GM19023 (cell line): ENCODE measurements around the gene DRD4.

Experiments used
- ATAC-seq: cut with Tn5 transposase; IDR thresholded peaks from one replicate; pipeline ENCODE4 v1.9.1; 2021; ENCODE audit warnings: mild to moderate bottlenecking, moderate library complexity; ENCODE audit not compliant: unreplicated experiment

The DRD4 gene

DNA sequence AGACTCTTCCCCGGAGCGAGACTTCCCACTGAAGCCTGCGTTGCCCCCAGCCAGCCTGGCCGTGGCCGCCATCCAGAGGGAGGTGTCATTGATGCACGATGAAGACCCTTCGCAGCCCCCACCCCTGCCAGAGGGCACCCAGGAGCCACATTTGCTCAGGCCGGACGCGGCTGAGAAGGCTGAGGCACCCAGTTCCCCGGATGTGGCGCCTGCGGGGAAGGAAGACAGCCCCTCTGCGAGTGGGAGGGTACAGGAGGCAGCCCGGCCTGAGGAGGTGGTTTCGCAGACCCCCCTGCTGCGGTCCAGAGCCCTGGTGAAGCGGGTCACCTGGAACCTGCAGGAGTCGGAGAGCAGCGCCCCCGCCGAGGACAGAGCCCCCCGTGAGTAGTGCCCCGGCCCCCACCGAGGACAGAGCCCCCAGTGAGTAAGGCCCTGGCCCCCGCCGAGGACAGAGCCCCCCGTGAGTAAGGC is 27.7 kb upstream of the DRD4 start:
- ATAC-seq: no peak

DNA sequence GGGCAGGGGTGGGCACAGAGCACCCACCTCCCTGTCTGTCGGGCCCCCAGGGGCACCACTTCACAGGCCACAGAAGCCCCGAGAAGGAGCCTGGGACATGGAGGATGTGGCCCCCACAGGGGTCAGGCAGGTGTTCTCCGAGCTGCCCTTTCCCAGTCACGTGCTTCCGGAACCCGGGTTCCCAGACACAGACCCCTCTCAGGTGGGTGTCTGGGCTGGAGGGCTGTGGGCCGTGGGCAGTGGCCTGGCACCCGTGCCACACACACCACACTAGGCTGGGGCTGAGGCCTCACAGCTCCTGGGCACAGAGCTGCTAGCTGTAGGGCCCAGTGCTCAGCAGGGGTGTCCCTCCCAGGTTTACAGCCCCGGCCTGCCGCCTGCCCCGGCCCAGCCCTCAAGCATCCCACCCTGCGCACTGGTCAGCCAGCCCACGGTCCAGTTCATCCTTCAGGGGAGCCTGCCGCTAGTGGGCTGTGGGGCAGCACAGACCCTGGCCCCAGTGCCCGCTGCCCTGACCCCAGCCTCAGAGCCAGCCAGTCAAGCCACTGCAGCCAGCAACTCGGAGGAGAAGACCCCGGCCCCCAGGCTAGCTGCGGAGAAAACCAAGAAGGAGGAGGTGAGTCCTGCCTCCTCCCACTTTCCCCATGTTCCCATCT is 26.8 kb upstream of the DRD4 start:
- no peak for ATAC-seq

GRCh38 chr11:611001-611996 is 25.8 kb upstream of the DRD4 start:
- ATAC-seq: no peak

DNA sequence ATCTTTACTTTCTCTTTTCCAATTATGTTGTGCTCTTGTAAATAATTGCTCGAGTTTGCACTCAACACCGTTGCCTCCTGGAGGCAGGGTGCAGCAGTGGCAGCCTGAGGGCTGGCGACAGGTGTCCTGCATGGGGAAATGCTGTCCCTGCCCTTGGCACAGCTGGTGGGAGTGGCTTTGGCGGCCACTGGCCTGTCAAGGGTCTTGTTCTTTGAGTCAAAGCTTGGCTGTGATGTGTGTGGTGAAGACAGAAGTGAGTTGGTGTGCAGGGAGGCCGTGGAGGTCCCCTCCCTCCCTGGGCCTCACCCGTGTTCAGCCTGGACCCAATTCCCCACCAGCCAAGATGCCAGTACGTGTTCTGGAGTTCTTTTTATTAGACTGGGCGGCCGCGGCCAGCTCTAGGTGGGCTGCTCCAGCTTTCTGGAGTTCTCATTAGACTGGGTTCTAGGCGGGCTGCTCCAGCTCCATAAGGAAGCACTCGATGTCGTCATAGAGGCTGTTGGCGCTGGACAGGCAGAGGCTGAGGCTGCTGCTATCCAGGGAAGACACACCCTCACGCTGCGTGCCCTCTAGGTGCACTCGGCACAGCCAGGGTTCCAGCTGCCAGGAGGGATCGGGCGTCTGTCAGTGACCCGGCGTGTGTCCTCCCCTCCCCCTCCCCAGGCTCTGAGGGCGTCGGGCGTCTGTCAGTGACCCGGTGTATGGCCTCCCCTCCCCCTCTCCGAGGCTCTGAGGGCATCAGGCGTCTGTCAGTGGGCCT is 24.7 kb upstream of the DRD4 start:
- ATAC-seq: no peak

DNA sequence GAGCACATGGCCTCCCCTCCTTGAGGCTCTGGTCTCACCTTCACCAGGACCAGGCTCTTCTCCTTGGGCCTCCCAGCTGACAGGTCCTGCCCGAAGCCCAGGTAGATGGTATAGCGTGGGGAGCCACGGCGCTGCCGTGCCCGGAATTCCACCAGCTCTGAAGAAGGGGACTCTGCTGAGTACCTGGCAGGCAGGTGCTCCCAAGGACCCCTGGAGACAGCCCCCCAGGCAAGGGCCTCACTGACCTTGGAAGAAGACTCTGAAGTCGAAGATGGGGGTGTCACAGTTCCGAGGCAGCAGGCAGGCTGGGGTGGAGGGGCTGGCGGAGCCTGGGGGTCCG is 24.1 kb upstream of the DRD4 start:
- no peak for ATAC-seq

GRCh38 chr11:613369-613968 is 23.6 kb upstream of the DRD4 start:
- no peak for ATAC-seq

- ATAC-seq: no peak
These were observed 22.9 kb upstream of the DRD4 start for GRCh38 chr11:614021-614622.

DNA sequence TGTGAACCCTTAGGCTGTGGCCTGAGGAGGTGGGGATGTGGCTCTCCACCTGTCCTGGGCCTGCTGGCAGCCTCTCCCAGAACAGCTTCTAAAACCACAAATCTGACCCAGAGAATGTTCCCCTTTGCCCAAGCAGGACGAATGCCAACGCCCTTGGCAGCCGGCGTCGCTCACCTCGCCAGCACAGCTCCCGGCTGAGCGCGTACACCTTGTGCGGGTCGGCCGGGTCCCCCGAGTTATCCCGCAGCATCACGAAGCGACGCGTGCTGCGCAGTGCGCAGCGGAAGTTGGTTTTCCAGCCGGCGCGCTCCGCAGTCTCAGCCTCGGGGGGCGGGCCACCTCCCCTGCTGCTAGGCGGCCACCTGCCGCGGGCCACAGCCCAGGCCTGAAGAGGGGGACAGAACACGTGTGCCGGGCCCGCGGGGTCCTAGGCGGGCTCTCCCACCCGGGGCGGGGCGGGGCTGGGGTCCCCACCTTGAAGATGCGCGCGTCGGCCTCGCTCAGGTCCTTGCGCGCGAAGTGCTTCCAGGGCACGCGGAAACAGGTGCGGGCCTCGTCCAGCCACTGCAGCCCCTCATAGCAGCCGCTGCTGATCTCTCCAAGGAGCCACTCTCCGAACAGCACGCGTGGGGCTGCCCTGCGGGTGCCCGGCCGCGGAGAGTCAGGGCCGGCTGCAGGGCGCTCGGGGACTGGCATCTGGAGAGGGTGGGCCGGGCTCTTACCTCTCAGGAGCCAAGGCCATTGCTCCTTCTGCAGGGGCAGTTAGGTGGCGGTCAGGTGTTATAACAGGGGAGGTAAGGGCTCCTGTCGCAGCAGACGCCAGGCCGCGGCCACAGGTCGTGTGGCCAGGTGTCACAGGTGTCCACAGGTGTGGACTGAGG is 22.2 kb upstream of the DRD4 start:
- no peak for ATAC-seq

DNA sequence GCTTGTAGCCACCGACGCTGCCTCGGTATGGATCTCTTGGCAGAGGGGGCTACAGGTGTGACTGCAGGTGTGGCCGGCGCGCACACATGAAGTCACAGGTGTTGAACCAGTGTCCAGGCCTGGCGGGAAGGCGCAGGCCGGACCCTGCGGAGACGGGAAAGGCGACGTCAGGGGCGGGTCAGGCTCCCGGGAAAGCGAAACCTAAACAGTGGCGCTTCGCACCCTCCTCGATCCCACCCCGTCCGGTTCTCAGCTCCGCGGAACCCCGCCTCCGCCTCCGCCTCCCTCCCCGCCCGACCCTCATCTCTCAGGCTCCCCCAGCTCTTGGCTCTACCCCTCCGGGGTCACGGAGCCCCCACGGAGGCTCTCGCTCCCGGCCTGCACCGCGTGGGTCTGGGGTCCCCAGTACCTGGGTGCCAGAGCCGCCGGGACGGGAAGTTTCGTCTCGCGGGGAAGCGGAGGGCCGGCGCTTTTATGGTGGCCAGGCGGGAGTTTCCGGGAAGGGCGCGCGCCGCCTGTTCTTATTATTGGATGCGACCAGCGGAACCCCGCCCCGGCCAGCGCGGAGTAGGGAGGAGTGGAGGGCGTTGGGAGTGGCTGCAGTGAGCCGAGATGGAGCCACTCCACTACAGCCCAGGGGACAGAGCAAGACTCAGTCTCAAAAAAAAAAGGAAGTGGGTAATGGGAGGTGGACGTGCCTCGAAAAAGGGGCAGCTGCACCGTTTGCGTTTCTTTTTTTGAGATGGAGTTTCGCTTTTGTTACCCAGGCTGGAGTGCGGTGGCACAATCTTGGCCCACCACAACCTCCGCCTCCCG is 21.4 kb upstream of the DRD4 start, which contains the start of gene IRF7:
TSS of gene IRF7 (minus strand) at position 447 of the 816 bp plus-strand sequence. CDS start 586 bp downstream, outside the sequence.
- ATAC-seq: peak; percentile 80

GRCh38 chr11:616320-617198 is 20.5 kb upstream of the DRD4 start:
- no peak for ATAC-seq

DNA sequence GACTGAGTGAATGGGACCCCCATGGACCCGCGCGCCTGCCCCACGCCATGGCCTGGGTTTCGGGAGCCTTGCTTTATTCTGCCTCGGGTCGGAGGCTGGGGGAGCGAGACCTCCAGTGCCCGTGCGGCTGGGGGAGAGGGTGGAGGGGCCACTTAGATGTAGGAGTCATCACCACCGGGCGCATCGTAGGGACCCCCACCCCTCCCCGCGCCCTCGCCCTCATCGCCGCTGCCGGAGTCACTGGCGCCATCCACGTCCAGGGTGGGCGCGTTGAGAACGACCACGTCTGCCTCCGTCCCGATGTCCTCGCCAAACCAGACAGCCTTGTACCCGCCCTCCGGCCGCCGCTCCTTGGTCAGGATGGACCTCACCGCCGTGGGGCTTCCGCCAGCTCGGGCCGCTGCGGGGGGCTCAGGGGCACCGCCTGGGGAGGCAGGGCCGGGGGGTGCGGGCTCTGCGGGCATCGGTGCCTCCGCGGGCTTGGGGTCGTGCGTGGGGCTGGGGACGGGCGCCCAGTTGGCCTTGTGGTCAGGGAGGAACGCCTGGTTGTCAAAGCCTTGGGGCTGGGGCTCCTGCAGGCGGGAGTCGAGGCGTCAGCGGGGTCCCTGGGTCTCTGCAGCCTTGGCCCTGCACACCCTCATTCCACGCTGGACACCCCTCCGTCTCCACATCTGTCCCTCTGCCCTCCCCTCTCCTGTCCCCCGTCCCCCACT is 19.7 kb upstream of the DRD4 start:
- ATAC-seq: no peak

- ATAC-seq: no peak
These were observed 19.0 kb upstream of the DRD4 start for GRCh38 chr11:617912-618682.

DNA sequence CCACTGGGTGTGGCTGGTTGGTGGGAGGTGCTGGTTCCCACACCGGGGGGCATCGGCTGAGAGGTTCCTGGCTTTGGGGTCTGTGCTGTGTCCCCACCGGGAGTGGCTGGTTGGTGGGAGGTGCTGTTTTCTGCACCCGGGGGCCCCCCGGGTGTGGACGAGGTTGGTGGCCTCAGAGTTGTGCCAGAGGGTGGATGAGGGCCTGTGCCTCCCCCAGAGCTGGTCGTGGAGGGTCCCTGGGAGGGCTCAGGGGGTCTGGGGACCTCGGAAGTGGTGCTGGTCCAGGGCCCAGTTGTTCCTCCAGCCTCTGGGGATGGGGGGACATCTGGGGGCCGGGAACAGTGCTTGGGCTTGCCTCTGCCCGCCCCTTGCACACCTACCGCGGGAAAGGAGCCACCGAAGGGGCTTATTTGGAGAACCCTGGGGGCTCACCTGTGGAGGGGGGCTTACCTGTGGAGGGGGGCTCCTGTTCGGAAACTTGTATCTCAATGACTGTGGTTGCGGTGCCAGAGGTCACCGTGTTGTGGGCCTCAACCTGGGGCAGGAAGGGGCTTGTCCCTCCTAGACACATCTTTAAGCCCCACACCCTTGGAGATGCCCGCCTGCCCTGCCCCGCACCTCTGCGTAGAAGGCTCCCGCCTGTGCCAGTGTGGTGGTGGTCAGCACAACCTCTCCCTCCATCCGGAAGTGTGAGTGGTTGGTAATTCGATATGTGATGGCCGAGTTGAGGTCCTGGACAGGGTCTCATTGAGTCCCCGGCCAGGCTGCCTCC is 18.0 kb upstream of the DRD4 start:
- ATAC-seq: no peak

DNA sequence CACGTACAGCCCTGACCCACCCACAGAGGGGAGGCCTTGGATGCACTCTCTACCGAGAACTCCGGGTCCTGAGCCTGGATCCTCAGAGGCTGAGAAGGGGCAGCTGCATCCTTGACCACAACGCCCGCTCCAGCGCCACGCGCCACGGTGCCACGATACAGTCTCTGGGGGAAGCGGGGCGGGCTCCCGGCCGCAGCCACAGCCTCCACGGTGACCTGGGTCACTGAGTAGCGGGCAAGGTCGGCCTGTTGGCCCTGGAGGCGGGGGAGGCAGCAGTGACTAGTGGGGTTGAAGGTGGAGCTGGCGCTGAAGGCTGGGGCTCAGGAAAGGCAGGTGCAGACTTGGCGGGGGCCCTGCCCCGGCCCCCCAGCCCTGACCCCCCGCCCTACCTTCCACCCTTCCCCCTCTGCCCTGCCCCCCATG is 17.4 kb upstream of the DRD4 start:
- ATAC-seq: no peak

GRCh38 chr11:620201-620600 is 16.9 kb upstream of the DRD4 start:
- no peak for ATAC-seq
